H1 (cell line): ENCODE data around the gene ETDB. TPM values are rescaled to one million over a fixed set of nuclear protein-coding genes. Genes with fewer than 3 reads are reported as not detected.

Source experiments
- CHD2 ChIP-seq: IDR thresholded peaks from 2 replicates; pipeline ENCODE4 v1.6.1; 2012; ENCODE audit warnings: low read length, improper control_type of control experiment
- CTCF ChIP-seq, 3 experiments: IDR thresholded peaks; 1 replicate in 2 of 3; 2 replicates in 1 of 3; pipeline versions ENCODE4 v1.5.1 to v1.6.1; 2011; ENCODE audit warnings: low read length in 3 of 3, mild to moderate bottlenecking in 3 of 3, inconsistent platforms in 2 of 3, low read depth in 1 of 3, moderate library complexity in 1 of 3; ENCODE audit not compliant: insufficient read depth in 1 of 3; ENCODE audit errors: control extremely low read depth in 1 of 3
- HDAC2 ChIP-seq, 2 experiments: fragments of 300-600 bp in 1 of 2; sonication (generic) in 1 of 2; IDR thresholded peaks; 2 replicates each; pipeline ENCODE4 v1.6.1; 2011 to 2012; ENCODE audit warnings: low read depth in 2 of 2, low read length in 2 of 2, mild to moderate bottlenecking in 2 of 2, moderate library complexity in 2 of 2, borderline replicate concordance in 1 of 2, inconsistent platforms in 1 of 2
- JUN ChIP-seq: IDR thresholded peaks from 2 replicates; pipeline ENCODE4 v1.6.1; 2011; ENCODE audit warnings: low read depth, mild to moderate bottlenecking, improper control_type of control experiment, low read length
- POLR2A ChIP-seq, 2 experiments: IDR thresholded peaks; 1 replicate in 1 of 2; 2 replicates in 1 of 2; pipeline ENCODE4 v1.6.1; 2011; ENCODE audit warnings: low read depth in 2 of 2, low read length in 2 of 2, mild to moderate bottlenecking in 2 of 2; ENCODE audit errors: control extremely low read depth in 1 of 2
- POU5F1 ChIP-seq: IDR thresholded peaks from 2 replicates; pipeline ENCODE4 v1.6.1; 2011; ENCODE audit warnings: low read depth, mild to moderate bottlenecking, low read length, moderate library complexity
- SIRT6 ChIP-seq: IDR thresholded peaks from one replicate; pipeline ENCODE4 v1.7.1; 2012; ENCODE audit warnings: low read length, inconsistent platforms
- polyA plus RNA-seq, 7 experiments: library from polyadenylated mRNA; depleted of rRNA in 3 of 7; stranded (reverse) in 5 of 7; unstranded in 2 of 7; fragments of >200 nt in 5 of 7; fragments of 200-250 nt in 2 of 7; gene quantifications; 1 replicate in 5 of 7; 2 replicates in 1 of 7; 4 replicates in 1 of 7; pipeline versions ENCODE4 v1.2.1 to v1.2.3, GENCODE V29; 2011 to 2013; ENCODE audit warnings: missing spikeins in 2 of 7, mixed read lengths in 2 of 7
- total RNA-seq: library from RNA; stranded (reverse); fragmentation: NEBNext Ultra II Directional; extraction: Animal tissue kit (Norgen Biotek cat#: 25700); gene quantifications from 2 replicates; pipeline ENCODE4 v1.2.1, GENCODE V29; 2021
- TF ChIP-seq, protein P1 (sequence below): fragments of 300-600 bp; sonication (generic); IDR thresholded peaks from 2 replicates; pipeline ENCODE4 v1.7.1; 2012; ENCODE audit warnings: low read length, moderate library complexity, mild to moderate bottlenecking, inconsistent platforms; ENCODE audit not compliant: insufficient replicate concordance

Gene ETDB
- total and polyA plus RNA-seq, 2 of the 8 experiments (the other 6 are each of a cell fraction or from before 2014, with no cell fraction given): not detected

GRCh38 chrX:135086197-135086854 is 34.0 kb downstream of the ETDB start (continued):
- TF ChIP-seq, protein P1, sequence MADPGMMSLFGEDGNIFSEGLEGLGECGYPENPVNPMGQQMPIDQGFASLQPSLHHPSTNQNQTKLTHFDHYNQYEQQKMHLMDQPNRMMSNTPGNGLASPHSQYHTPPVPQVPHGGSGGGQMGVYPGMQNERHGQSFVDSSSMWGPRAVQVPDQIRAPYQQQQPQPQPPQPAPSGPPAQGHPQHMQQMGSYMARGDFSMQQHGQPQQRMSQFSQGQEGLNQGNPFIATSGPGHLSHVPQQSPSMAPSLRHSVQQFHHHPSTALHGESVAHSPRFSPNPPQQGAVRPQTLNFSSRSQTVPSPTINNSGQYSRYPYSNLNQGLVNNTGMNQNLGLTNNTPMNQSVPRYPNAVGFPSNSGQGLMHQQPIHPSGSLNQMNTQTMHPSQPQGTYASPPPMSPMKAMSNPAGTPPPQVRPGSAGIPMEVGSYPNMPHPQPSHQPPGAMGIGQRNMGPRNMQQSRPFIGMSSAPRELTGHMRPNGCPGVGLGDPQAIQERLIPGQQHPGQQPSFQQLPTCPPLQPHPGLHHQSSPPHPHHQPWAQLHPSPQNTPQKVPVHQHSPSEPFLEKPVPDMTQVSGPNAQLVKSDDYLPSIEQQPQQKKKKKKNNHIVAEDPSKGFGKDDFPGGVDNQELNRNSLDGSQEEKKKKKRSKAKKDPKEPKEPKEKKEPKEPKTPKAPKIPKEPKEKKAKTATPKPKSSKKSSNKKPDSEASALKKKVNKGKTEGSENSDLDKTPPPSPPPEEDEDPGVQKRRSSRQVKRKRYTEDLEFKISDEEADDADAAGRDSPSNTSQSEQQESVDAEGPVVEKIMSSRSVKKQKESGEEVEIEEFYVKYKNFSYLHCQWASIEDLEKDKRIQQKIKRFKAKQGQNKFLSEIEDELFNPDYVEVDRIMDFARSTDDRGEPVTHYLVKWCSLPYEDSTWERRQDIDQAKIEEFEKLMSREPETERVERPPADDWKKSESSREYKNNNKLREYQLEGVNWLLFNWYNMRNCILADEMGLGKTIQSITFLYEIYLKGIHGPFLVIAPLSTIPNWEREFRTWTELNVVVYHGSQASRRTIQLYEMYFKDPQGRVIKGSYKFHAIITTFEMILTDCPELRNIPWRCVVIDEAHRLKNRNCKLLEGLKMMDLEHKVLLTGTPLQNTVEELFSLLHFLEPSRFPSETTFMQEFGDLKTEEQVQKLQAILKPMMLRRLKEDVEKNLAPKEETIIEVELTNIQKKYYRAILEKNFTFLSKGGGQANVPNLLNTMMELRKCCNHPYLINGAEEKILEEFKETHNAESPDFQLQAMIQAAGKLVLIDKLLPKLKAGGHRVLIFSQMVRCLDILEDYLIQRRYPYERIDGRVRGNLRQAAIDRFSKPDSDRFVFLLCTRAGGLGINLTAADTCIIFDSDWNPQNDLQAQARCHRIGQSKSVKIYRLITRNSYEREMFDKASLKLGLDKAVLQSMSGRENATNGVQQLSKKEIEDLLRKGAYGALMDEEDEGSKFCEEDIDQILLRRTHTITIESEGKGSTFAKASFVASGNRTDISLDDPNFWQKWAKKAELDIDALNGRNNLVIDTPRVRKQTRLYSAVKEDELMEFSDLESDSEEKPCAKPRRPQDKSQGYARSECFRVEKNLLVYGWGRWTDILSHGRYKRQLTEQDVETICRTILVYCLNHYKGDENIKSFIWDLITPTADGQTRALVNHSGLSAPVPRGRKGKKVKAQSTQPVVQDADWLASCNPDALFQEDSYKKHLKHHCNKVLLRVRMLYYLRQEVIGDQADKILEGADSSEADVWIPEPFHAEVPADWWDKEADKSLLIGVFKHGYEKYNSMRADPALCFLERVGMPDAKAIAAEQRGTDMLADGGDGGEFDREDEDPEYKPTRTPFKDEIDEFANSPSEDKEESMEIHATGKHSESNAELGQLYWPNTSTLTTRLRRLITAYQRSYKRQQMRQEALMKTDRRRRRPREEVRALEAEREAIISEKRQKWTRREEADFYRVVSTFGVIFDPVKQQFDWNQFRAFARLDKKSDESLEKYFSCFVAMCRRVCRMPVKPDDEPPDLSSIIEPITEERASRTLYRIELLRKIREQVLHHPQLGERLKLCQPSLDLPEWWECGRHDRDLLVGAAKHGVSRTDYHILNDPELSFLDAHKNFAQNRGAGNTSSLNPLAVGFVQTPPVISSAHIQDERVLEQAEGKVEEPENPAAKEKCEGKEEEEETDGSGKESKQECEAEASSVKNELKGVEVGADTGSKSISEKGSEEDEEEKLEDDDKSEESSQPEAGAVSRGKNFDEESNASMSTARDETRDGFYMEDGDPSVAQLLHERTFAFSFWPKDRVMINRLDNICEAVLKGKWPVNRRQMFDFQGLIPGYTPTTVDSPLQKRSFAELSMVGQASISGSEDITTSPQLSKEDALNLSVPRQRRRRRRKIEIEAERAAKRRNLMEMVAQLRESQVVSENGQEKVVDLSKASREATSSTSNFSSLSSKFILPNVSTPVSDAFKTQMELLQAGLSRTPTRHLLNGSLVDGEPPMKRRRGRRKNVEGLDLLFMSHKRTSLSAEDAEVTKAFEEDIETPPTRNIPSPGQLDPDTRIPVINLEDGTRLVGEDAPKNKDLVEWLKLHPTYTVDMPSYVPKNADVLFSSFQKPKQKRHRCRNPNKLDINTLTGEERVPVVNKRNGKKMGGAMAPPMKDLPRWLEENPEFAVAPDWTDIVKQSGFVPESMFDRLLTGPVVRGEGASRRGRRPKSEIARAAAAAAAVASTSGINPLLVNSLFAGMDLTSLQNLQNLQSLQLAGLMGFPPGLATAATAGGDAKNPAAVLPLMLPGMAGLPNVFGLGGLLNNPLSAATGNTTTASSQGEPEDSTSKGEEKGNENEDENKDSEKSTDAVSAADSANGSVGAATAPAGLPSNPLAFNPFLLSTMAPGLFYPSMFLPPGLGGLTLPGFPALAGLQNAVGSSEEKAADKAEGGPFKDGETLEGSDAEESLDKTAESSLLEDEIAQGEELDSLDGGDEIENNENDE: no peak
- TF ChIP-seq POU5F1 (no peak), CHD2 (no peak), JUN (no peak), HDAC2 (IDR thresholded peaks at IDR 0.05; ENCODE audit: borderline replicate concordance in 1 of 2, low read depth in 2 of 2, low read length in 2 of 2) (no peak), CTCF (IDR thresholded peaks at IDR 0.05; ENCODE audit: control extremely low read depth in 1 of 3, insufficient read depth in 1 of 3, low read depth in 1 of 3, low read length in 3 of 3) (peak in 2 of 3 experiments; percentile 50 to 53; a peak in 3 of 4 replicates), POLR2A (IDR thresholded peaks at IDR 0.05; ENCODE audit: control extremely low read depth in 1 of 2, low read depth in 2 of 2, low read length in 2 of 2) (no peak), SIRT6 (no peak)
